ENCODE results near the gene TSC22D2. TPM values are rescaled to one million over a fixed set of nuclear protein-coding genes. Genes with fewer than 3 reads are reported as not detected.

Gene TSC22D2
- total and polyA plus RNA-seq, 2 of the 8 experiments (the other 6 are each of a cell fraction or from before 2014, with no cell fraction given) = 3.4 to 27.6 TPM

DNA sequence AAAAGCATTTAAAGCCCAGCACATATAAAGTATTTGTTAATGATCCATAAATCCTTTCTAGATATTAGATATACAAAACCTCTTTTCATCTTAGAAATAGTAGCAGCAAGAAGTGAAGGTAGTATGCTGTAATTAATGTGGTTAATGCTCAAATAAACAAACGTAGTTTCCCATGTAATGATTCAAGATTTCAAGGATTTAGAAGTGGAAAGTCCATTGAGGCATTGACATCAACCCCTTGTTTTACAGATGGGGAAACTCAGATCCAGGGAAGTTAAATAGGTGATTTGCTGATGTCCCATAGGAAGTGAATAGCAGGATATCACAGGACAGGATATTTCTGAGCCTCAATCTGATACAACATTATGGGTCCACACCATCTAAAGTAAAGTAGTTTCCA is 47.2 kb downstream of the TSC22D2 start:
- no peak overlapping the region for H2BK12ac ChIP-seq (ENCODE audit: low read depth, low read length)
- H3K9ac ChIP-seq (replicated peaks in 1 of 4; ENCODE audit: extremely low read depth in 1 of 4, low read depth in 3 of 4, low read length in 3 of 4) = no peak overlapping the region
- no peak overlapping the region for H3K4ac ChIP-seq (replicated peaks; ENCODE audit: insufficient read length, low read depth, low read length)
- H3K9me3 ChIP-seq (ENCODE audit: insufficient read depth in 2 of 2, low read depth in 1 of 2, low read length in 1 of 2) = no peaks in the 10 kb centered on the region
- no peak overlapping the region for H3K4me3 ChIP-seq (ENCODE audit: extremely low read depth in 1 of 4, insufficient read depth in 2 of 4, low read depth in 3 of 4, low read length in 4 of 4)
- WGBS, 2 experiments (ENCODE audit: extremely low coverage in 1 of 2, insufficient coverage in 1 of 2, insufficient read length in 1 of 2, insufficient replicate concordance in 2 of 2, low coverage in 1 of 2, low lambda C conversion rate in 2 of 2, missing lambda C conversion rate in 1 of 2) = 88% methylated on average over 1 of the region's 1 CpG; no CpG with 5 or more reads in 1 of the 2 experiments
- H3K36me3 ChIP-seq (ENCODE audit: control insufficient read depth in 2 of 4, insufficient read depth in 4 of 4, low read length in 3 of 4) = peaks cover 0 to 23% (median 4%) of the 10 kb centered on the region in 4 experiments; a peak in 4 of 8 replicates
- DNase-seq (ENCODE audit: low read depth in 1 of 2, low spot score in 2 of 2) (no peak), FAIRE-seq (no peak)
- H3K79me2 ChIP-seq (ENCODE audit: control insufficient read depth in 1 of 2, insufficient read depth in 2 of 2, low read length in 2 of 2) = peaks cover 0 to 15% of the 10 kb centered on the region in 2 experiments; a peak in 2 of 4 replicates
- H4K20me1 ChIP-seq (replicated peaks in 1 of 2; ENCODE audit: control insufficient read depth in 1 of 2, insufficient read depth in 2 of 2, low read length in 2 of 2) = peaks cover 0 to 2% of the 10 kb centered on the region in 2 experiments
- H2BK20ac ChIP-seq (ENCODE audit: low read length) = no peak overlapping the region
- no peaks in the 10 kb centered on the region for H3K4me1 ChIP-seq (replicated peaks in 1 of 4; ENCODE audit: control insufficient read depth in 3 of 4, insufficient read depth in 4 of 4, low read length in 3 of 4)
- no peak overlapping the region for H3K18ac ChIP-seq (ENCODE audit: extremely low read depth, low read length)
- no peak overlapping the region for H2BK15ac ChIP-seq (ENCODE audit: low read length)
- H2AK5ac ChIP-seq (ENCODE audit: low read depth, low read length) = no peak overlapping the region
- H3K79me1 ChIP-seq (ENCODE audit: low read depth, low read length) = no peaks in the 10 kb centered on the region
- no peak overlapping the region for H3K56ac ChIP-seq (replicated peaks; ENCODE audit: insufficient read length, low read depth, low read length)
- H4K91ac ChIP-seq (replicated peaks; ENCODE audit: insufficient read length, low read length) = no peak overlapping the region
- H3K23me2 ChIP-seq (ENCODE audit: low read depth, low read length) = no peaks in the 10 kb centered on the region
- POLR2A ChIA-PET (ENCODE audit: partially characterized antibody) = no interaction called here
- H3K27ac ChIP-seq (ENCODE audit: low read depth, low read length) = no peak overlapping the region
- CTCF ChIA-PET (ENCODE audit: partially characterized antibody) = no interaction called here
- no peak overlapping the region for H4K5ac ChIP-seq (ENCODE audit: insufficient read length, low read depth, low read length)
- H2BK120ac ChIP-seq (replicated peaks; ENCODE audit: low read depth, low read length) = no peak overlapping the region
- no peak overlapping the region for H3K14ac ChIP-seq (ENCODE audit: insufficient read length)
- H2BK5ac ChIP-seq (ENCODE audit: low read depth, low read length) = no peak overlapping the region
- H3K27me3 ChIP-seq (replicated peaks in 1 of 4; ENCODE audit: control insufficient read depth in 3 of 4, extremely low read depth in 1 of 4, insufficient read depth in 3 of 4, low read length in 3 of 4) = no peaks in the 10 kb centered on the region
- H3K23ac ChIP-seq (ENCODE audit: insufficient read length) = no peak overlapping the region
- H4K8ac ChIP-seq (ENCODE audit: extremely low read depth, insufficient read depth, low read length) = no peak overlapping the region
- H2AFZ ChIP-seq (ENCODE audit: low read length) = no peak overlapping the region
- H3K4me2 ChIP-seq (ENCODE audit: insufficient read depth in 1 of 2, low read depth in 2 of 2, low read length in 2 of 2) = no peak overlapping the region
- TF ChIP-seq RBBP5 (IDR thresholded peaks at IDR 0.05; ENCODE audit: borderline replicate concordance, low read depth, low read length) = no peak

Data from H1 (cell line).